K562 (cell line): ENCODE results near the gene LYPLA2. TPM values are rescaled to one million over a fixed set of nuclear protein-coding genes. Genes with fewer than 3 reads are reported as not detected.

ENCODE experiments used
- polyA plus RNA-seq, 8 experiments: library from polyadenylated mRNA; depleted of rRNA in 4 of 8; stranded (reverse) in 5 of 8; unstranded in 3 of 8; fragments of >200 nt; fragmentation: Nextera tagmentation in 2 of 8; fragmentation: Illumina TruSeq in 1 of 8; extraction: Ambion mirVana in 2 of 8; extraction: Trizol in 1 of 8; gene quantifications; 2 replicates each; pipeline versions ENCODE4 v1.2.1 to v1.2.3, GENCODE V29; 2011 to 2014; ENCODE audit warnings: inconsistent platforms in 1 of 8, missing spikeins in 1 of 8
- total RNA-seq, 7 experiments: library from RNA; depleted of rRNA in 6 of 7; stranded (reverse); fragments of >200 nt in 6 of 7; fragmentation: Illumina TruSeq in 2 of 7; extraction: Trizol in 2 of 7; gene quantifications; 2 replicates each; pipeline versions ENCODE4 v1.2.1 to v1.2.3, GENCODE V29; 2011 to 2021; ENCODE audit warnings: low replicate concordance in 1 of 7
- TF ChIP-seq, protein P1 (sequence below): fragments of 200-600 bp; sonication (generic); IDR thresholded peaks from one replicate; pipeline ENCODE4 v1.6.1; 2012; ENCODE audit warnings: mild to moderate bottlenecking, low read depth, low read length, inconsistent platforms

LYPLA2 gene
- total and polyA plus RNA-seq, 9 of the 15 experiments (the other 6 are each of a cell fraction or from before 2014, with no cell fraction given) = 3.9 to 128 (median 60.1) TPM

DNA sequence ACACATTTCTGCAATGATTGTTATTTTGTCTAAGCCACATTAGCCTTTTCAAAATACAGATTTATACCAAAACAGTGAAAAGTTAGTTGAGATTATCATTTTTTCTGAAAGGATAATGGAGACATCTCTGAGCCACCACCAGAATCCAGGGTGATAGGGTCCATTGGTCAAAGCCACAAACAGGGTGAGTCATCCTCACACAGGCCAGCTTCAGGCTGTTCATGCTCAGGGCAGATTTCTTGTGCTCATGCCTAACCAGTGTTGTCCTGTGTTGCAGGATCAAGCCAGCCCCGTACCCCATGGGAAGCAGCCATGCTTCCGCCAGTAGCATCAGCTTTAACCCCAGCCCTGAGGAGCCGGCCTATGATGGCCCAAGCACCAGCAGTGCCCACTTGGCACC lies 34.3 kb upstream of the LYPLA2 start (continued):
- TF ChIP-seq, protein P1, sequence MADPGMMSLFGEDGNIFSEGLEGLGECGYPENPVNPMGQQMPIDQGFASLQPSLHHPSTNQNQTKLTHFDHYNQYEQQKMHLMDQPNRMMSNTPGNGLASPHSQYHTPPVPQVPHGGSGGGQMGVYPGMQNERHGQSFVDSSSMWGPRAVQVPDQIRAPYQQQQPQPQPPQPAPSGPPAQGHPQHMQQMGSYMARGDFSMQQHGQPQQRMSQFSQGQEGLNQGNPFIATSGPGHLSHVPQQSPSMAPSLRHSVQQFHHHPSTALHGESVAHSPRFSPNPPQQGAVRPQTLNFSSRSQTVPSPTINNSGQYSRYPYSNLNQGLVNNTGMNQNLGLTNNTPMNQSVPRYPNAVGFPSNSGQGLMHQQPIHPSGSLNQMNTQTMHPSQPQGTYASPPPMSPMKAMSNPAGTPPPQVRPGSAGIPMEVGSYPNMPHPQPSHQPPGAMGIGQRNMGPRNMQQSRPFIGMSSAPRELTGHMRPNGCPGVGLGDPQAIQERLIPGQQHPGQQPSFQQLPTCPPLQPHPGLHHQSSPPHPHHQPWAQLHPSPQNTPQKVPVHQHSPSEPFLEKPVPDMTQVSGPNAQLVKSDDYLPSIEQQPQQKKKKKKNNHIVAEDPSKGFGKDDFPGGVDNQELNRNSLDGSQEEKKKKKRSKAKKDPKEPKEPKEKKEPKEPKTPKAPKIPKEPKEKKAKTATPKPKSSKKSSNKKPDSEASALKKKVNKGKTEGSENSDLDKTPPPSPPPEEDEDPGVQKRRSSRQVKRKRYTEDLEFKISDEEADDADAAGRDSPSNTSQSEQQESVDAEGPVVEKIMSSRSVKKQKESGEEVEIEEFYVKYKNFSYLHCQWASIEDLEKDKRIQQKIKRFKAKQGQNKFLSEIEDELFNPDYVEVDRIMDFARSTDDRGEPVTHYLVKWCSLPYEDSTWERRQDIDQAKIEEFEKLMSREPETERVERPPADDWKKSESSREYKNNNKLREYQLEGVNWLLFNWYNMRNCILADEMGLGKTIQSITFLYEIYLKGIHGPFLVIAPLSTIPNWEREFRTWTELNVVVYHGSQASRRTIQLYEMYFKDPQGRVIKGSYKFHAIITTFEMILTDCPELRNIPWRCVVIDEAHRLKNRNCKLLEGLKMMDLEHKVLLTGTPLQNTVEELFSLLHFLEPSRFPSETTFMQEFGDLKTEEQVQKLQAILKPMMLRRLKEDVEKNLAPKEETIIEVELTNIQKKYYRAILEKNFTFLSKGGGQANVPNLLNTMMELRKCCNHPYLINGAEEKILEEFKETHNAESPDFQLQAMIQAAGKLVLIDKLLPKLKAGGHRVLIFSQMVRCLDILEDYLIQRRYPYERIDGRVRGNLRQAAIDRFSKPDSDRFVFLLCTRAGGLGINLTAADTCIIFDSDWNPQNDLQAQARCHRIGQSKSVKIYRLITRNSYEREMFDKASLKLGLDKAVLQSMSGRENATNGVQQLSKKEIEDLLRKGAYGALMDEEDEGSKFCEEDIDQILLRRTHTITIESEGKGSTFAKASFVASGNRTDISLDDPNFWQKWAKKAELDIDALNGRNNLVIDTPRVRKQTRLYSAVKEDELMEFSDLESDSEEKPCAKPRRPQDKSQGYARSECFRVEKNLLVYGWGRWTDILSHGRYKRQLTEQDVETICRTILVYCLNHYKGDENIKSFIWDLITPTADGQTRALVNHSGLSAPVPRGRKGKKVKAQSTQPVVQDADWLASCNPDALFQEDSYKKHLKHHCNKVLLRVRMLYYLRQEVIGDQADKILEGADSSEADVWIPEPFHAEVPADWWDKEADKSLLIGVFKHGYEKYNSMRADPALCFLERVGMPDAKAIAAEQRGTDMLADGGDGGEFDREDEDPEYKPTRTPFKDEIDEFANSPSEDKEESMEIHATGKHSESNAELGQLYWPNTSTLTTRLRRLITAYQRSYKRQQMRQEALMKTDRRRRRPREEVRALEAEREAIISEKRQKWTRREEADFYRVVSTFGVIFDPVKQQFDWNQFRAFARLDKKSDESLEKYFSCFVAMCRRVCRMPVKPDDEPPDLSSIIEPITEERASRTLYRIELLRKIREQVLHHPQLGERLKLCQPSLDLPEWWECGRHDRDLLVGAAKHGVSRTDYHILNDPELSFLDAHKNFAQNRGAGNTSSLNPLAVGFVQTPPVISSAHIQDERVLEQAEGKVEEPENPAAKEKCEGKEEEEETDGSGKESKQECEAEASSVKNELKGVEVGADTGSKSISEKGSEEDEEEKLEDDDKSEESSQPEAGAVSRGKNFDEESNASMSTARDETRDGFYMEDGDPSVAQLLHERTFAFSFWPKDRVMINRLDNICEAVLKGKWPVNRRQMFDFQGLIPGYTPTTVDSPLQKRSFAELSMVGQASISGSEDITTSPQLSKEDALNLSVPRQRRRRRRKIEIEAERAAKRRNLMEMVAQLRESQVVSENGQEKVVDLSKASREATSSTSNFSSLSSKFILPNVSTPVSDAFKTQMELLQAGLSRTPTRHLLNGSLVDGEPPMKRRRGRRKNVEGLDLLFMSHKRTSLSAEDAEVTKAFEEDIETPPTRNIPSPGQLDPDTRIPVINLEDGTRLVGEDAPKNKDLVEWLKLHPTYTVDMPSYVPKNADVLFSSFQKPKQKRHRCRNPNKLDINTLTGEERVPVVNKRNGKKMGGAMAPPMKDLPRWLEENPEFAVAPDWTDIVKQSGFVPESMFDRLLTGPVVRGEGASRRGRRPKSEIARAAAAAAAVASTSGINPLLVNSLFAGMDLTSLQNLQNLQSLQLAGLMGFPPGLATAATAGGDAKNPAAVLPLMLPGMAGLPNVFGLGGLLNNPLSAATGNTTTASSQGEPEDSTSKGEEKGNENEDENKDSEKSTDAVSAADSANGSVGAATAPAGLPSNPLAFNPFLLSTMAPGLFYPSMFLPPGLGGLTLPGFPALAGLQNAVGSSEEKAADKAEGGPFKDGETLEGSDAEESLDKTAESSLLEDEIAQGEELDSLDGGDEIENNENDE = no peak
- TF ChIP-seq, all 486 proteins: peak for 5
